ENCODE results near the gene DNAJC1. TPM values are rescaled to one million over a fixed set of nuclear protein-coding genes. Genes with fewer than 3 reads are reported as not detected.

DNAJC1 gene
- total and polyA plus RNA-seq, 2 donors (not counting 3 experiments of a cell fraction or from before 2014, with no cell fraction given) = 11.2 to 19.7 TPM

DNA sequence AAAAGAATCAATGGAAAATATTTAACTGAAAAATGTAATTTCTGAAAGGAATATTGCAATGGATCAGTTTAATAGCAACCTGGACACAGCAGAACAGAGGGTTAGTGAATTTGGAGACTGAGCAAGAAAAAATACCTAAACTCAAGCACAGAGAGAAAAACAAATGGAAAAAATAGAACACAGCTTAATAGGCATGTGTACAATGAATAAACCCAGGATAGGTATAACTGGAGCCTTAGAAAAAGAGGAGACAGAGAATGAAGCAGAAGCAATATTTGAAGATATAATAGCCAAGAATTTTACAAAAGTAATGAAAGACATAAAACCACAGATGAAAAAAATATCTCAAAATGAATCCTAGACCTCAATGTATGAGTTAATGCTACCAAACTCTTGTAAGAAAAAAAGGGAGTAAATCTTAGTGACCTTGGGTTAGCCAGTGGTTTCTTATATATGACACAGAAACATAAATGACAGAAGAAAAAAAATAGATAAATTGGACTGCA lies 2.9 kb upstream of the DNAJC1 start:
- H2AFZ ChIP-seq (ENCODE audit: low read depth, low read length) = no peak overlapping the region
- BruUV-seq (replicated peaks) = no TSS peak
- TF ChIP-seq POLR2AphosphoS5 (IDR thresholded peaks at IDR 0.05; ENCODE audit: insufficient read depth, low read depth, low read length) = no peak
- TF ChIP-seq, protein P1, sequence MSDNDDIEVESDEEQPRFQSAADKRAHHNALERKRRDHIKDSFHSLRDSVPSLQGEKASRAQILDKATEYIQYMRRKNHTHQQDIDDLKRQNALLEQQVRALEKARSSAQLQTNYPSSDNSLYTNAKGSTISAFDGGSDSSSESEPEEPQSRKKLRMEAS (IDR thresholded peaks at IDR 0.05; ENCODE audit: insufficient read depth, insufficient read length) = no peak
- no peak for TF ChIP-seq EZH2 (IDR thresholded peaks at IDR 0.05; ENCODE audit: borderline replicate concordance, low read depth, low read length, severe bottlenecking)
- TF ChIP-seq POLR2A (IDR thresholded peaks at IDR 0.05; ENCODE audit: low read depth, low read length) = no peak
- no peak for TF ChIP-seq MYC (IDR thresholded peaks at IDR 0.05; ENCODE audit: low read depth, low read length)
- no peak for TF ChIP-seq FOS (IDR thresholded peaks at IDR 0.05; ENCODE audit: borderline replicate concordance, insufficient read depth, low read length)
- TF ChIP-seq, protein P2, sequence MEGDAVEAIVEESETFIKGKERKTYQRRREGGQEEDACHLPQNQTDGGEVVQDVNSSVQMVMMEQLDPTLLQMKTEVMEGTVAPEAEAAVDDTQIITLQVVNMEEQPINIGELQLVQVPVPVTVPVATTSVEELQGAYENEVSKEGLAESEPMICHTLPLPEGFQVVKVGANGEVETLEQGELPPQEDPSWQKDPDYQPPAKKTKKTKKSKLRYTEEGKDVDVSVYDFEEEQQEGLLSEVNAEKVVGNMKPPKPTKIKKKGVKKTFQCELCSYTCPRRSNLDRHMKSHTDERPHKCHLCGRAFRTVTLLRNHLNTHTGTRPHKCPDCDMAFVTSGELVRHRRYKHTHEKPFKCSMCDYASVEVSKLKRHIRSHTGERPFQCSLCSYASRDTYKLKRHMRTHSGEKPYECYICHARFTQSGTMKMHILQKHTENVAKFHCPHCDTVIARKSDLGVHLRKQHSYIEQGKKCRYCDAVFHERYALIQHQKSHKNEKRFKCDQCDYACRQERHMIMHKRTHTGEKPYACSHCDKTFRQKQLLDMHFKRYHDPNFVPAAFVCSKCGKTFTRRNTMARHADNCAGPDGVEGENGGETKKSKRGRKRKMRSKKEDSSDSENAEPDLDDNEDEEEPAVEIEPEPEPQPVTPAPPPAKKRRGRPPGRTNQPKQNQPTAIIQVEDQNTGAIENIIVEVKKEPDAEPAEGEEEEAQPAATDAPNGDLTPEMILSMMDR (IDR thresholded peaks at IDR 0.05; ENCODE audit: extremely low read depth in 1 of 2, insufficient read depth in 1 of 2, low read depth in 1 of 2, low read length in 2 of 2) = no peak
- no peak for TF ChIP-seq GATA2 (IDR thresholded peaks at IDR 0.05; ENCODE audit: insufficient read depth, insufficient read length, low read depth, low read length)
- no peak for TF ChIP-seq JUN (IDR thresholded peaks at IDR 0.05; ENCODE audit: borderline replicate concordance, insufficient read depth, insufficient read length, low read depth)
- H3K4me1 ChIP-seq (ENCODE audit: control insufficient read depth, extremely low read depth, insufficient read depth, low read length) = peaks cover 10% of the 10 kb centered on the region
- DNase-seq (ENCODE audit: low read depth, low spot score) = no peak
- no peaks in the 10 kb centered on the region for H4K20me1 ChIP-seq (replicated peaks; ENCODE audit: control insufficient read depth, extremely low read depth, insufficient read depth, low read length)
- H3K36me3 ChIP-seq (ENCODE audit: control insufficient read depth in 2 of 2, extremely low read depth in 1 of 2, insufficient read depth in 2 of 2, low read length in 2 of 2) = no peaks in the 10 kb centered on the region
- H3K4me2 ChIP-seq (ENCODE audit: insufficient read depth, low read length) = no peak overlapping the region
- H3K27ac ChIP-seq (ENCODE audit: insufficient read depth, low read depth, low read length) = no peak overlapping the region
- ChIA-PET POLR2A (no interaction called here), CTCF (interaction anchor here (1.5 kb wide), 1 partner anchor 982 kb away, joined by 4 read pairs; no protein-coding TSS in a partner anchor)
- H3K27me3 ChIP-seq (ENCODE audit: control insufficient read depth in 2 of 2, insufficient read depth in 2 of 2, low read length in 2 of 2) = peaks cover 3 to 32% of the 10 kb centered on the region in 2 experiments
- no peak overlapping the region for H3K4me3 ChIP-seq (replicated peaks in 1 of 3; ENCODE audit: insufficient read depth in 1 of 3, low read depth in 1 of 3, low read length in 3 of 3)
- intact Hi-C loops (cut with micrococcal nuclease) = loop anchor here (2.0 kb wide), 1 partner anchor 308 kb away; no protein-coding TSS in a partner anchor
- no peak for FAIRE-seq
- no peak overlapping the region for H3K9ac ChIP-seq (replicated peaks; ENCODE audit: extremely low read depth, insufficient read depth, low read length)
- dilution Hi-C loops (cut with MboI; ENCODE audit: extremely low pct_ligation_motif_present, low sequenced_read_pairs) = no loop called here
- no peaks in the 10 kb centered on the region for H3K9me1 ChIP-seq (replicated peaks; ENCODE audit: control insufficient read depth, extremely low read depth, insufficient read depth, low read length)
- H3K79me2 ChIP-seq (ENCODE audit: control insufficient read depth, insufficient read depth, low read length) = peaks cover 5% of the 10 kb centered on the region
- H3K9me3 ChIP-seq (replicated peaks; ENCODE audit: control insufficient read depth, insufficient read depth, low read length) = no peaks in the 10 kb centered on the region

Data from endothelial cell of umbilical vein (primary cell).